Activated naive CD8-positive, alpha-beta T cell treated with anti-CD3 and anti-CD28 coated beads for 36 hours (primary cell): ENCODE data around the gene ZIC2. TPM values are rescaled to one million over a fixed set of nuclear protein-coding genes. Genes with fewer than 3 reads are reported as not detected.
"Not testable (repeated sequence)": the region's sequence is repeated elsewhere in the genome, so short reads cannot be mapped to it uniquely, and the experiment has no call there.

Experiments
- DNase-seq: peaks from one replicate; pipeline ENCODE4 v3.0.0; 2021
- H3K27ac Mint-ChIP-seq: one replicate; pipeline ENCODE4 v1.8.0; 2022; ENCODE audit warnings: mild to moderate bottlenecking, moderate library complexity, mixed read lengths
- H3K27me3 Mint-ChIP-seq: one replicate; pipeline ENCODE4 v1.8.0; 2022; ENCODE audit warnings: mild to moderate bottlenecking, mixed read lengths
- H3K36me3 Mint-ChIP-seq: one replicate; pipeline ENCODE4 v1.8.0; 2021; ENCODE audit warnings: mild to moderate bottlenecking, mixed read lengths
- H3K4me1 Mint-ChIP-seq: one replicate; pipeline ENCODE4 v1.8.0; 2021; ENCODE audit warnings: mixed read lengths
- H3K4me3 Mint-ChIP-seq: one replicate; pipeline ENCODE4 v1.8.0; 2022; ENCODE audit warnings: mild to moderate bottlenecking, moderate library complexity, mixed read lengths
- H3K9me3 Mint-ChIP-seq: one replicate; pipeline ENCODE4 v1.8.0; 2022; ENCODE audit warnings: mixed read lengths
- total RNA-seq, 2 experiments: library from RNA; stranded (reverse); gene quantifications; one replicate each; pipeline ENCODE4 v1.2.3, GENCODE V29; 2021

The ZIC2 gene
- not detected for total RNA-seq

DNA sequence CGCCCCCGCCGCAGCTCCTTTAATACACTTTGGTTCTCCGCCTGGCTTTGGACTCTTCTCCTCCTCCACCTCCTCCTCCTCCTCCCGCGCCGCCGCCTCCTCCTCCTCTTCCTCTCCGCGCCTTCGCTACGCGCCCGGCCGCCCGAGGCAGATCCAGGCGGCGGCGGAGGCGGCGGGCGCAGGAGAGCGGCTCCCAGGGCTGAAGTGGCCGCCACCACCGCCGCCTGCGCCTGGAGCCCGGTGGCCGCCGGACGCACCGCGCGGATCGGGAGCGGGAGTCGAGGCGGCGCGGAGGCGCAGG lies at the start of gene ZIC2:
ZIC2 (plus strand) TSS at position 50 of the 301 bp plus-strand sequence. CDS start 281 bp downstream, outside the sequence.
- Mint-ChIP-seq H3K9me3 (peaks cover 10% of the 10 kb centered on the region), H3K27me3 (peaks cover 72% of the 10 kb centered on the region), H3K4me1 (peaks cover 17% of the 10 kb centered on the region), H3K36me3 (no peaks in the 10 kb centered on the region), H3K27ac (no peak within 1 kb of the TSS), H3K4me3 (peak within 1 kb of the TSS; percentile 40)
- no peak for DNase-seq

DNA sequence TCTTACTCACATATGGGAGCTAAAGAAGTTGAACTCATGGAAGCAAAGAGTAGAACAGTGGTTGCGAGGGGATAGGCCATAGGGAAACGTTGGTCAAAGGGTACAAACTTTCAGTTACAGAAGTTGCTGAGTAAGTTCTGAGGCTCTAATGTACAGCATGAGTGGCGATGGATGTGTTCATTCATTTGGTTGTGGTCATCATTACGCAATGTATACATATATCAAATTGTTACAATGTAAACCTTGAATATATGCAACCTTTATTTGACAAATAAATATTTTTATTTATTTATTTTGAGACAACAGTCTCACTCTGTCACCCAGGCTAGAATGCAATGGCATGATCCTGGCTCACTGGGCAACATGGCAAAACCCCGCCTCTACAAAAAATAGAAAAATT lies 48.7 kb upstream of the ZIC2 start:
- no peaks in the 10 kb centered on the region for H3K4me1 Mint-ChIP-seq
- no peak for DNase-seq
- no peaks in the 10 kb centered on the region for H3K36me3 Mint-ChIP-seq
- H3K4me3 Mint-ChIP-seq = no peak overlapping the region
- peaks cover 17% of the 10 kb centered on the region for H3K27me3 Mint-ChIP-seq
- H3K27ac Mint-ChIP-seq = no peak overlapping the region
- no peaks in the 10 kb centered on the region for H3K9me3 Mint-ChIP-seq

DNA sequence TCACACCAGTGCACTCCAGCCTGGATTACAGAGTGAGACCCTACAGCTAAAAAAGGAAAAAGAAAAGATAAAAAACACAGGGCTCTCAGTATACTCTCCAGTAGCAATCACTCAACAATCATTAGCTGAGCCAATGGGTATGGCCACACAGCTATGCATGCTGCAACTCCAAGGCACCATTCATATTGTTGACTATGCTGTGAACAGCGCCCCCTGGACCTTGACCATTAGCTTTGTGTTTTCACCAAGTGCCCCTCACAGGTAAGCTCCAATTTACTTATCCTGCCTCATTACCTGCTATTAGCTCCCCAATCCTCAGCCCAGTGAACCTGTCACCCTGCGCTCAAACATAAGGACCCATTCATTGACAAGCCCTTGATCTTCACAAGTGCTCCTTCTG lies 45.8 kb upstream of the ZIC2 start:
- H3K4me1 Mint-ChIP-seq = no peaks in the 10 kb centered on the region
- no peaks in the 10 kb centered on the region for H3K36me3 Mint-ChIP-seq
- H3K4me3 Mint-ChIP-seq = no peak overlapping the region
- no peak for DNase-seq
- peaks cover 15% of the 10 kb centered on the region for H3K27me3 Mint-ChIP-seq
- no peak overlapping the region for H3K27ac Mint-ChIP-seq
- H3K9me3 Mint-ChIP-seq = no peaks in the 10 kb centered on the region

DNA sequence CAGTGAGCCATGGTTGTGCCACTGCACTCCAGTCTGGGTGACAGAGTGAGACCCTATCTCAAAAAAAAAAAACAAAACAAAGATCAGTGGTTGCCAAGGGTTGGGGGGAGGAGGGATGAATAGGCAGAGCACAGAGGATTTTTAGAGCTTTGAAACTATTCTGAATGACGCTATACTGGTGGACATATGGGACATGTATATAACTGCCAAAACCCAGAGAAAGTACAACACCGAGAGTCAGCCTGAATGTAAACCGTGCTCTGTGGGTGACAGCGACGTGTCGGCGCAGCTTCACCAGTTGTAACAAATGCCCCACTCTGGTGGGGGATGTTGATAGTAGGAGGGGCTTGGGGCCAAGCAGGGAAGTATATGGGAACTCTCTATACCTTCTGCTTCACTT lies 42.9 kb upstream of the ZIC2 start:
- H3K27ac Mint-ChIP-seq = no peak overlapping the region
- H3K36me3 Mint-ChIP-seq = no peaks in the 10 kb centered on the region
- H3K4me3 Mint-ChIP-seq = no peak overlapping the region
- H3K9me3 Mint-ChIP-seq = no peaks in the 10 kb centered on the region
- DNase-seq = no peak
- peaks cover 23% of the 10 kb centered on the region for H3K27me3 Mint-ChIP-seq
- no peaks in the 10 kb centered on the region for H3K4me1 Mint-ChIP-seq

DNA sequence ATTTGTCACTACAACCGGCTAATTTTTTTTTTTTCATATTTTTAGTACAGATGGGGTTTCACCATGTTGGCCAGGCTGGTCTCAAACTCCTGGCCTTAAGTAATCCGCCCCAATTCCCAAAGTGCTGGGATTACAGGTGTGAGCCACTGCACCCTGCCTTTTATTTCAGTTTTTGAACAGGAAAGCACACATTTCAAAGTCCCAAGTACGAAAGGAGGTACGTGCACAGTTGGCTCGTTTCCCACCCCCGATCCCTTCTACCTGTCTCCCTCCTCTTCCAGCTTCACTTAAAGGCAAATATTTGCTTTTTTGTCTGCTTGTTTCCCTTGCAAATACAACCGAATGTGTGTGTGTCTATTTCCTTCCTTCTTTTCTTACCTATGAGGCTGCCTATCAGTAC lies 40.5 kb upstream of the ZIC2 start:
- H3K9me3 Mint-ChIP-seq = no peaks in the 10 kb centered on the region
- H3K36me3 Mint-ChIP-seq = no peaks in the 10 kb centered on the region
- no peaks in the 10 kb centered on the region for H3K4me1 Mint-ChIP-seq
- no peak overlapping the region for H3K27ac Mint-ChIP-seq
- H3K4me3 Mint-ChIP-seq = no peak overlapping the region
- no peak for DNase-seq
- peaks cover 32% of the 10 kb centered on the region for H3K27me3 Mint-ChIP-seq

DNA sequence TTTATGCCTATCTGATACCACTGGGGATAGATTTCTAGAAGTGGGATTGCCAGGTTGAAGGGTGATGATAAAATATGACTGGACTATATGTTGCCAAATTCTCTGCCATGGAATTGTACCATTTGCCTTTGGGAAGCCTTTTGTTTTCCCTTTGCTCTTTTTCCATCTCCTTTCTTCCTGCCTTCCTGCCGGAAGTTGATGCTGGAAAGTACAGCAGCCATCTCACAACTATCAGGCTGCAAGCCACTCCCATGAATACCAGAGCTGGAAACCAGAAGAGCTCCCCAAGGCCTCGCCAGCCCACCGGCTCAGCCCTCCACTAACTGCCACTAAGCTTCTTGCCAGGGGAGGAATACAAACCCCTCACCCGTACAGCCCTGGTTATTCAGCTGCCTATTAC lies 39.7 kb upstream of the ZIC2 start:
- Mint-ChIP-seq H3K36me3 (no peaks in the 10 kb centered on the region), H3K4me1 (no peaks in the 10 kb centered on the region), H3K27ac (no peak overlapping the region), H3K9me3 (no peaks in the 10 kb centered on the region), H3K4me3 (no peak overlapping the region), H3K27me3 (peaks cover 39% of the 10 kb centered on the region)
- no peak for DNase-seq

DNA sequence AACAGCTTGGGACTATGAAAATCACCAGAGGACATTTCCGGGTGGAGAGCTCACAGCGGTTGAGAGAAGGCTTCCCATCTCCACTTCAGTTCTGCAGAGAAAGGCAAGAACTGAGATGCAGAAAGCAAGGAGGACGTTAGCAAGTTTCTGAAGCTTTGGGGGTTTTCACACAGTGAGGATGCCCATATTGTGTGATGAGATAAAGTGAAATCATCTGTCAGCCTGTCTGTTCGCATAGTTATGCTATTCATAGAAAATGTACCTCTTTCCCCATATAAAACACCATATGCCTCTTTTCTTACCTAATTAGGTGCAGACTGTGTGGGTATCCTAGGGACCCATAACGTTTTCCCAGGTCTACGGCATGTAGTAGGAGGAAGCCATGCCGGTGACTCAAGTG lies 37.5 kb upstream of the ZIC2 start:
- Mint-ChIP-seq H3K36me3 (no peaks in the 10 kb centered on the region), H3K4me3 (no peak overlapping the region), H3K27me3 (peaks cover 54% of the 10 kb centered on the region), H3K4me1 (no peaks in the 10 kb centered on the region), H3K9me3 (no peaks in the 10 kb centered on the region), H3K27ac (no peak overlapping the region)
- DNase-seq = no peak

DNA sequence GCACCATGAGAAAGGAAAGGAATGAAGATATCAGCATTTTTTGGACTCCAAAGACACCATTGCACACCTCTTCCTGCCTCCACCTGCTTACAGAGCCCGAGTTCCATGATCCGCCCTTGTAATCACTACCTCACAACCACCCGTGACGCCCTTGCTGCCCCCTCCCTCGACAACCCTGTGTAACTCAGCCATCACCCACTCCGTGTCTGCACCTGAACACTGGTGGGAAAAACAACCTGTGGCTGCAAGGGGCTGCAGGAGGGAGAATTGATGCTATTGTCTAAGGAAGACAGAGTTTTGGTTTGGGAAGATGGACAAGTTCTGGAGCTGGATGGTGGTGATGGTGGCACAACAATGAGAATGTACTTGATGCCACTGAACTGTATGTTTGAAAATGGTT lies 37.0 kb upstream of the ZIC2 start:
- no peak for DNase-seq
- Mint-ChIP-seq H3K9me3 (no peaks in the 10 kb centered on the region), H3K4me3 (no peak overlapping the region), H3K27ac (no peak overlapping the region), H3K27me3 (peaks cover 59% of the 10 kb centered on the region), H3K4me1 (no peaks in the 10 kb centered on the region), H3K36me3 (no peaks in the 10 kb centered on the region)

DNA sequence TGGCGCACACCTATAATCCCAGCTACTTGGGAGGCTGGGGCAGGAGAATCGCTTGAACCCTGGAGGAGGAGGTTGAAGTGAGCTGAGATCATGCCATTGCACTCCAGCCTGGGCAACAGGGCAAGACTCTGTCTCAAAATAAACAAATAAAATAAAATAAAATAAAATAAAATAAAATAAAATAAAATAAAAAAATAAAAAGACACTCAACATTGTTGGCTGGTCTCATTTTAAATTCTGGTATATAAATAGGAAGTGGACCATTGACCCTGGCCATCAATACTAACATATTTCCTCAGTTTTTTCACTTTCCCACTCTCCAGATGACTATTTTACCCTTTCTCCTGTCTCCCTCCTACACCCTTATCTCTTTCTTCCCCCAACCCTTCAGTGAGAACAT lies 36.1 kb upstream of the ZIC2 start:
- not testable (repeated sequence) for DNase-seq, H3K9me3 Mint-ChIP-seq, H3K27ac Mint-ChIP-seq, H3K4me1 Mint-ChIP-seq, H3K4me3 Mint-ChIP-seq, H3K36me3 Mint-ChIP-seq
- peaks cover 63% of the 10 kb centered on the region for H3K27me3 Mint-ChIP-seq

DNA sequence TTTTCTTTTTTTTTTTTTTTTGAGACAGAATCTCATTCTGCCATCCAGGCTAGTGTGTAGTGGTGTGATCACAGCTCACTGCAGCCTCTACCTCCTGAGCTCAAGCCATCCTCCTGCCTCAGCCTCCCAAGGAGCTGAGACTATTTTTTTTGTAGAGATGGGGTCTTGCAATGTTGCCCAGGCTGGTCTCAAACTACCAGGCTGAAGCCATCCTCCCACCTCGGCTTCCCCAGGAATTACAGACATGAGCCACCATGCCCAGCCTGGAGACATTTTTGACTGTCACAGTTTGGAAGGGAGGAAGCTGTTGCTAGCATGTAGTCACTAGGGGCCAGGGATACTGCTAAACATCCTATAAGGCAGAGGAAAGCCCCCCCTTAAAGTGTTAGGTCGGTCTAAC lies 33.9 kb upstream of the ZIC2 start:
- no peak for DNase-seq
- Mint-ChIP-seq H3K9me3 (no peaks in the 10 kb centered on the region), H3K27me3 (peaks cover 68% of the 10 kb centered on the region), H3K4me3 (no peak overlapping the region), H3K27ac (no peak overlapping the region), H3K4me1 (no peaks in the 10 kb centered on the region), H3K36me3 (no peaks in the 10 kb centered on the region)

DNA sequence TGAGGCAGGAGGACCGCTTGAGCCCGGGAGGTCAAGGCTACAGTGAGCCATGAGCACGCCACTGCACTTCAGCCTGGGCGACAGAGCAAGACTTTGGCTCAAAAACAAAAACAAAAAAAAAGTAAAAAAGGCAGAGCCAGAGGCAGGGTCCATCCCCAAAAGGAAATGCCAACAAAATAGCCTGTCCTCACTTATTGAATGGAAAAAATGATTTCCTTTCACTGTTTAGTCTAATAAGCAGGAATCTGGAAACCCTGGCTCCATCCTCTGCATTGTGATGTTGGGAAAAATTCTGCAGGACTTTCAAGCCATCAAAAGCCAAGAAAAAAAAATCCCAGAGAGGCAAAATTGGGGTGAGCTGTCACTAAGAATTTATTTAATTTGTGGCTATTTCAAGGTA lies 33.2 kb upstream of the ZIC2 start:
- Mint-ChIP-seq H3K4me3 (no peak overlapping the region), H3K27ac (no peak overlapping the region)

DNA sequence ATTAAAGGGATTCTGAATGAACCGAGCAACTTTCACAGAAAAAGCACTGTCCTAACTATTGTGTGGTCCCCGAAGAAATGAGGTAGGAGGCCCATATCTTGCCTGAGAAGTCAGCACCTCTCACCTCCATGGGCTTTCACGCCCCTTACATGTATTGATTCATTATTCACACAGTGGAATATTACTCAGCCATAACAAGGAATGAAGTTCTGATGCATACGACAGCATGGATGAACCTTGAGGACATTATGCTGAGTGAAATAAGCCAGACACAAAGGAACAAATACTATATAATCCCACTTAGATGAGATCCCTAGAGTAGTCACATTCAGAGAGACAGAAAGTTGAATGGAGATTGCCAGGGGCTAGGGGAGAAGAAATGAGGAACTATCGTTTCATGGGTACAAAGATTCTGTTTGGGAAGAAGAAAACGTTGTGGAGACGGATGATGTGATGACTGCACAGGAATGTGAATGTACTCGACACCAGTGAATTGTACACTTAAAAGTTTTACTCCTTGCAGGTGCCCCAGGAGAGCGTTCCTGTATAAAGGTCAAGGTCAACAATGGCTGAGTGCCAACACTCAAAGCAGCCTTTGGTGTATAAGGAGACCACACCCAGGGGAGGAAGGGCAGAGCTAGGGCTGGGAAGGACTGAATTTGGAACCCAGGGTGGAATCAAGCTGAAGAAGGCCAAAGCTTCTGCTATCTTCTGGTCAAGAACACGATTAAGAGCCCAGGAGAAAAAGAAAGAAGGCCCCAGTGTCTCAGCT lies 32.5 kb upstream of the ZIC2 start:
- no peaks in the 10 kb centered on the region for H3K36me3 Mint-ChIP-seq
- no peak overlapping the region for H3K27ac Mint-ChIP-seq
- no peaks in the 10 kb centered on the region for H3K4me1 Mint-ChIP-seq
- H3K27me3 Mint-ChIP-seq = peaks cover 77% of the 10 kb centered on the region
- H3K4me3 Mint-ChIP-seq = no peak overlapping the region
- no peak for DNase-seq
- H3K9me3 Mint-ChIP-seq = no peaks in the 10 kb centered on the region

More for the DNA sequence above, 33.2 kb upstream of the ZIC2 start:
- Mint-ChIP-seq H3K27me3 (peaks cover 75% of the 10 kb centered on the region), H3K4me1 (no peaks in the 10 kb centered on the region), H3K9me3 (no peaks in the 10 kb centered on the region), H3K36me3 (no peaks in the 10 kb centered on the region)
- no peak for DNase-seq

DNA sequence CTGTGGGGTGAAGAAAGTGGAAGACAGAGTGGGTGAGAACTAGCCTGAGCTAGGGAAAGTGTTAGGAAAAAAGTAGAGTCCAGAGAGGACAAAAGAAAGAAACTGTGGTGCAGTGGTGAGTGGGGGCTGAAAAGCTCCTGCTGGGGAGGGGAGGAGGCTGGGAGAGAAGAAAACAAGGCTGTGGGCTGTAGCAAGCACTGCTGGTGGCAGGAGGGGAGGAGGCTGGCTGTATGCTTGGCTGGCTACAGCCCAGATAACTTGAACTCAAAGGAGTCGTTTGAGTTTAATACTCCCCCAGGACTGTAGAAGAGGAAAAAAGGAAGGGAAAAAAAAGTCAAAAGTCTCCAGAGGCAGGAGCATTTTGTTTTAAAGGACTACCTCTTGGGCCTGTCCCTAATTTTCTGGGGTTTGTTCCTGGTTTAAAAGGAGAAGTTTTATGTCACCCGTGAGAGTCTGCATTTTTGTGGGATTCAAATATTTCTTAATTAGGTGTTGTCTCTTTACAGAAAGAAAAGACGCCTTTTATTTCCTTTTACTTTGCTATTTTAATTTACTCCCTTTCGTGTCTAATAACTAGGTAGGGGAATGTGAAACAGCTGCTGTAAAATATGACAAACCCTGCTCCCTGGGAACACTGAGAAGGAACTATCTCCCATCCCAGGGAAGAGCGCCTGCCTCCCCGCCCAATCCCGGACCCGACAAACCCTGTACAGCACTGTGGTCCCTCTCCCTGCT lies 31.7 kb upstream of the ZIC2 start:
- no peak overlapping the region for H3K27ac Mint-ChIP-seq
- H3K4me1 Mint-ChIP-seq = no peaks in the 10 kb centered on the region
- H3K9me3 Mint-ChIP-seq = no peaks in the 10 kb centered on the region
- no peak overlapping the region for H3K4me3 Mint-ChIP-seq
- H3K36me3 Mint-ChIP-seq = no peaks in the 10 kb centered on the region
- H3K27me3 Mint-ChIP-seq = peaks cover 75% of the 10 kb centered on the region
- no peak for DNase-seq

DNA sequence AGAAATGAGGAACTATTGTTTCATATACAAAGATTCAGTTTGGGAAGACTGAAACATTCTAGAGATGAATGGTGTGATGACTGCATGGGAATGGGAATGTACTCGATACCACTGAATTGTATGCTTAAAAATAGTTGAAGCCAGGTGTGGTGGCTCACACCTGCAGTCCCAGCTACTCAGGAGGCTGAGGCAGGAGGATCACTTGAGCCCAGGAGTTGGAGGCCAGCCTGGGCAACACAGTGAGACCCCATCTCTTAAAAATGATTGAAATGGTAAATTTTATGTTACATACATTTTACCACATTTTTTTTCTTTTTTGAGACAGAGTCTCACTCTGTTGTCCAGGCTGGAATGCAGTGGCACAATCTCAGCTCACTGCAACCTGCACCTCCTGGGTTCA lies 29.9 kb upstream of the ZIC2 start:
- not testable (repeated sequence) for DNase-seq, H3K4me3 Mint-ChIP-seq, H3K9me3 Mint-ChIP-seq, H3K27ac Mint-ChIP-seq, H3K4me1 Mint-ChIP-seq, H3K36me3 Mint-ChIP-seq
- peaks cover 81% of the 10 kb centered on the region for H3K27me3 Mint-ChIP-seq

DNA sequence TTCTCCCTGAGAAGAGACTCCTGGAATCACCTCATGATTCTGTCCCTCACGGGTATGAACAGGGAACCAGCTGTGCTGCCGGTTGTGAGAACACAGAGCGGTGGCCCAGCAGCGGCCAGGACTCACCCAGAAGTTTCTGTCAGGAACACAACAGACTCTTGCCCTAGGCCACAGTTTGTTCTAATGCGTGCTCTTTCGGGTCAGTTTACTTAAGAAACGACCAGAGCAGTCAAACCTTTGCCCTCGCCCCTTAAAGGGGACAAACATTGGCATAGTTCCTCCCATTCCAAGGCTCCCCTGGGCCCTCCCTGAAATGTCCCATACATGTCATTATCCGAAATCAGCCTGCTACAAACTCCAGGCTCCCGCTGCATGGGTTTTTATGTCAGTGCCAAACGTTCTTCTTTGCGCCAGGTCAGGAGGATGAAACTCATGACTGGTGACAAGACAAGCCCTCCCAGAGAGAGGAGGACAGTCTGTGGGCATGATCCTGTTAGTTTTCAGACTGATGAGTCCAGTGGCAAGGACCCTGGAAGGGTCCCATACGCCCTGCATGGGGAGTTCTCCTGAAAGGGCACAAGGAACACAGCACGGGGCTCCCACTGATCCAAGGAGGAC lies 28.3 kb upstream of the ZIC2 start:
- H3K27me3 Mint-ChIP-seq = peaks cover 83% of the 10 kb centered on the region
- no peaks in the 10 kb centered on the region for H3K36me3 Mint-ChIP-seq
- no peak overlapping the region for H3K4me3 Mint-ChIP-seq
- peaks cover 13% of the 10 kb centered on the region for H3K4me1 Mint-ChIP-seq
- DNase-seq = no peak
- no peak overlapping the region for H3K27ac Mint-ChIP-seq
- no peaks in the 10 kb centered on the region for H3K9me3 Mint-ChIP-seq
